Omental fat pad (tissue), 4 donors: ENCODE measurements around the gene CD160. TPM values are rescaled to one million over a fixed set of nuclear protein-coding genes. Genes with fewer than 3 reads are reported as not detected.

Experiments
- ATAC-seq: fragments of 150-250 bp; one replicate; pipeline ENCODE4 v1.9.1; 2016; ENCODE audit warnings: mild to moderate bottlenecking, moderate library complexity; ENCODE audit not compliant: low FRiP score
- DNase-seq: peaks from one replicate; pipeline ENCODE4 v3.0.0-alpha.2; 2019; ENCODE audit warnings: low spot score
- CTCF ChIP-seq, 3 donors: fragments of 450-650 bp; IDR thresholded peaks; one replicate each; pipeline ENCODE4 v1.5.1; 2016 to 2017; ENCODE audit warnings: antibody characterized with exemption in 3 of 3, mild to moderate bottlenecking in 3 of 3, moderate library complexity in 2 of 3
- total RNA-seq, 4 donors: library from RNA; depleted of rRNA; stranded (reverse); fragments of >200 nt; gene quantifications; one replicate each; pipeline ENCODE4 v1.1.0, GENCODE V29; 2016

The CD160 gene
- total RNA-seq, 4 donors from 2014 or later: not detected

DNA sequence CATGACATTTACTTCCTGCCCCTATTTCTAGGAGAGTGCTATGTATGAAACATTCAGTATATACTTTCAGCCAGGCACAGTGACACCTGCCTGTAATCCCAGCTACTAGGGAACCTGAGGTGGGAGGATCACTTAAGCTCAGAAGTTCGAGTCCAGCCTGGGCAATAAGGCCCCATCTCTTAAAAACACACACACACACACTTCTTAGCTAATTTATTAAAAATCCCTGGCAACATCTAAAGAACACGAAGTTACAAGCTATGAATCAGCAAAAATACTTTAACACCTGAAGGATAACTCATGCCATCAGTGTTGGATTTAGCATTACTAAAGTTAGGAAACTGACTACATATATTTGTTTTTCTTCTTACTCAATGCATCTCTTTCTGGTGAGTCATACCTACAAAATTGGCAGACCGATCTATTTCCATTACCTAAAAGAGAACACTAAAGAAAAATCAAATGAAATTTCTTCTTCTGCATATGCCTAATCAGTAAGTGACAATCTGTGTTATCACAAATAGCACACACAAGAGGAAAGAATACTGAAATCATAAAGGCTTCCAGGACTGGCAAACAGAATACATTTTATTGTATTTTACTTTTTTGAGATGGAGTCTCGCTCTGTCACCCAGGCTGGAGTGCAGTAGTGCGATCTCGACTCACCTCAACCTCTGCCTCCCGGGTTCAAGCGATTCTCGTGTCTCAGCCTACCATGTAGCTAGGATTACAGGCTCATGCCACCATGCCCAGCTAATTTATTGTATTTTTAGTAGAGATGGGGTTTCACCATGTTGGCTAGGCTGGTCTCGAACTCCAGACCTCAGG is 63.2 kb downstream of the CD160 start:
- DNase-seq (no peak), ATAC-seq (peak; percentile 84)
- no peak for TF ChIP-seq CTCF (IDR thresholded peaks at IDR 0.05)

DNA sequence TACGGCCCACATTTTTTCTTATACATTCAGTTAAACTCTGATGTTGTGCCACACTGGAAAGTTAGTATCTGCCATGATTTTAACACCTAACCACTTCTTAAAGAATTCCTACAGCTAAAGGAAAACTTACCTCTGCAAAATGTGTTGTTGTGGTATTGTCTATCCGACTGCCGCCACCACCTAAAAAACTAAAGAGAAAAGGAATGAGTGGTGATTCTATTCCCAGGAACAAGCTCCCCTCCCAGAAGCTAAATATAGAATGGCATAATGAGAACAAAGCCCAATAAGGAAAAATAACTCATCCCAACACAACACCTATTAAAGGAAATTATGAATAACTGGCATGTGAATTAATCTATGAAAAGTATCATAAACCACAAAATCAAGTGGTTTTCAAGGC is 65.1 kb downstream of the CD160 start:
- no peak for TF ChIP-seq CTCF (IDR thresholded peaks at IDR 0.05)
- DNase-seq: no peak
- ATAC-seq: no peak

DNA sequence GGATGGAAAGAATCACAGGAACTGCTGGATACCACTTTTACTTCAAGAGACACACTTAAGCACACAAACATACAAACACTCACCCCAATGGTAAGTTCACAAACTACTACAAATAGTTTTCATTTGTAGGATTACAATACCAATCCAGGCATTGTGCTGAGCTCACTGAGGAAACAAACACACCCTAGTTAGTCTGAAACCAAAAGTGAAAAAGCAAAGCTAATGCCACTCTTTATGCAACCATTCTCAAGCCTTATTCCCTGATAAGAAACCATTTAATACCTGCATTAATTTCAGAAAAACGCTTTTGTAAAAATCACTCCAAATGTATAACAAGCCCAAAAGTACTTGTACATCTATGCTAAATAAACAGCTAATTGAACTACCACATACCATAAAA is 66.2 kb downstream of the CD160 start:
- DNase-seq (no peak), ATAC-seq (no peak)
- no peak for TF ChIP-seq CTCF (IDR thresholded peaks at IDR 0.05)

GRCh38 chr1:145786271-145786670 is 67.0 kb downstream of the CD160 start:
- DNase-seq (no peak), ATAC-seq (no peak)
- no peak for TF ChIP-seq CTCF (IDR thresholded peaks at IDR 0.05)

- no peak for ATAC-seq
Observed at GRCh38 chr1:145788580-145788979, 69.3 kb downstream of the CD160 start.

More at GRCh38 chr1:145788580-145788979, 69.3 kb downstream of the CD160 start:
- no peak for TF ChIP-seq CTCF (IDR thresholded peaks at IDR 0.05)
- DNase-seq: no peak

Other genes starting within 250 kb of the CD160 start
- 10 to 100 TPM; 27.1 to 44.1 (median 28.2) TPM for gene GPR89A, start 111.5 kb upstream of the CD160 start, total RNA-seq
- gene PDZK1, start 12.1 kb upstream of the CD160 start, total RNA-seq: under 1 TPM in 1 of 4 donors, not detected in 3; 0.63 TPM
- gene RNF115, start 104.6 kb downstream of the CD160 start, total RNA-seq: 10 to 100 TPM; 12.3 to 41.3 (median 14.3) TPM
- gene POLR3C, start 104.7 kb downstream of the CD160 start, total RNA-seq: 10 to 100 TPM; 32.1 to 38.3 (median 34.1) TPM
- gene NUDT17, start 126.1 kb downstream of the CD160 start, total RNA-seq: 1 to 10 TPM; 1.7 to 4.0 (median 2.2) TPM
- gene PIAS3, start 139.6 kb downstream of the CD160 start, total RNA-seq: 10 to 100 TPM in 2 of 4 donors, 1 to 10 TPM in 2; 7.8 to 25.1 (median 14.5) TPM
- gene ANKRD35, start 166.4 kb downstream of the CD160 start, total RNA-seq: 1 to 10 TPM; 1.3 to 9.5 (median 2.0) TPM
- gene ITGA10, start 190.6 kb downstream of the CD160 start, total RNA-seq: 1 to 10 TPM; 1.6 to 2.2 (median 2.1) TPM
- gene PEX11B, start 199.2 kb downstream of the CD160 start, total RNA-seq: 10 to 100 TPM; 10.2 to 25.2 (median 15.7) TPM
- gene RBM8A, start 208.0 kb downstream of the CD160 start, total RNA-seq: 100 to 1,000 TPM; 114 to 189 (median 116) TPM
- 10 to 100 TPM; 15.4 to 34.0 (median 28.3) TPM for gene LIX1L, start 238.5 kb downstream of the CD160 start, total RNA-seq
- 1 to 10 TPM in 1 of 4 donors, under 1 TPM in 3; 0.32 to 1.7 (median 0.58) TPM for gene ANKRD34A, start 245.1 kb downstream of the CD160 start, total RNA-seq
- 10 to 100 TPM; 19.0 to 31.4 (median 24.0) TPM for gene POLR3GL, start 245.2 kb downstream of the CD160 start, total RNA-seq